HG02870 (cell line): ENCODE data around the gene DENND4B.
"Not testable (repeated sequence)": the region's sequence is repeated elsewhere in the genome, so short reads cannot be mapped to it uniquely, and the experiment has no call there.

Experiments
- ATAC-seq: cut with Tn5 transposase; IDR thresholded peaks from one replicate; pipeline ENCODE4 v1.9.1; 2021; ENCODE audit warnings: mild to moderate bottlenecking, moderate library complexity; ENCODE audit not compliant: unreplicated experiment

The DENND4B gene, protein sequence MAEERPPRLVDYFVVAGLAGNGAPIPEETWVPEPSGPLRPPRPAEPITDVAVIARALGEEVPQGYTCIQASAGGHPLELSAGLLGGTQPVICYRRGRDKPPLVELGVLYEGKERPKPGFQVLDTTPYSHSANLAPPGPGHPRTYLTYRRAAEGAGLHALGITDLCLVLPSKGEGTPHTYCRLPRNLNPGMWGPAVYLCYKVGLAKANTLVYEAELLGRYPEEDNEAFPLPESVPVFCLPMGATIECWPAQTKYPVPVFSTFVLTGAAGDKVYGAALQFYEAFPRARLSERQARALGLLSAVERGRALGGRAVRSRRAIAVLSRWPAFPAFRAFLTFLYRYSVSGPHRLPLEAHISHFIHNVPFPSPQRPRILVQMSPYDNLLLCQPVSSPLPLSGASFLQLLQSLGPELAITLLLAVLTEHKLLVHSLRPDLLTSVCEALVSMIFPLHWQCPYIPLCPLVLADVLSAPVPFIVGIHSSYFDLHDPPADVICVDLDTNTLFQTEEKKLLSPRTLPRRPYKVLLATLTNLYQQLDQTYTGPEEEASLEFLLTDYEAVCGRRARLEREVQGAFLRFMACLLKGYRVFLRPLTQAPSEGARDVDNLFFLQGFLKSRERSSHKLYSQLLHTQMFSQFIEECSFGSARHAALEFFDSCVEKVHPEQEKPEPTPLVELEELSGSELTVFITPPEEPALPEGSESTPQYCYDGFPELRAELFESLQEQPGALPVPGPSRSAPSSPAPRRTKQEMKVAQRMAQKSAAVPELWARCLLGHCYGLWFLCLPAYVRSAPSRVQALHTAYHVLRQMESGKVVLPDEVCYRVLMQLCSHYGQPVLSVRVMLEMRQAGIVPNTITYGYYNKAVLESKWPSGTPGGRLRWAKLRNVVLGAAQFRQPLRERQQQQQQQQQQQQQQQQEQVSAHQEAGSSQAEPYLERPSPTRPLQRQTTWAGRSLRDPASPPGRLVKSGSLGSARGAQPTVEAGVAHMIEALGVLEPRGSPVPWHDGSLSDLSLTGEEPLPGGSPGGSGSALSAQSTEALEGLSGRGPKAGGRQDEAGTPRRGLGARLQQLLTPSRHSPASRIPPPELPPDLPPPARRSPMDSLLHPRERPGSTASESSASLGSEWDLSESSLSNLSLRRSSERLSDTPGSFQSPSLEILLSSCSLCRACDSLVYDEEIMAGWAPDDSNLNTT (N-terminal part only)

DNA sequence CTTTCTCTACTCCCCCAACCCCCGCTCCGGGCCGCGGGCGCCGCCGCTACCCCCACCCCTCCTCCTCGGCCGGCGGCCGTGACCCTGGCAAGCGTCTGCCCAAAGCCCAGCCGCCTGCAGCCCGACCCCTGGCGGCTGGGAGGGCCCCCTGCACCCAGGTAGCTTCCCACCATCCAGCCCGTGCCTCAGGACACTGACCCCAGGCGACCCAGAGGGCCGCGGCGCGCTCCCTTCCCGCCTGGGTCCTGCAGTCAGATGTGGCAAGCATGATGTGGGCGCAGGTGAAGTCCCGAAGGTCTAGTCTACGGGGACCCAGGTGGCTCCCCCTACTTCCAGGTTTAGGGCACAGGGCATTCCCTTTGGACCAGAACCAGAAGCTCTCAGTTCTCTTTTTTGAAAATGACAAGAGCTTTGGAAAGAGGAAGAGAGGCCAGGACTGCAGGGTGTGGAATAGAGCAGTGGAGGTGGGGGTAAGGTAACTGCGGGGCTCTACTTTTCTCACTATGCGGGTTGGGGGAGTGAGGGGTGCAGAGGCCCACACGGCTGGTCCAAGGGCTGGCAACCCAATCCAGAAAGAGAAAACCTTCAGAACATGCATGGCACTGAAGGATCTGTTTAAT lies at the start of gene DENND4B:
Gene DENND4B (minus strand): TSS at position 97 of the 620 bp plus-strand sequence. CDS start 2,344 bp downstream, outside the sequence.
- ATAC-seq, result peak; percentile 60

DNA sequence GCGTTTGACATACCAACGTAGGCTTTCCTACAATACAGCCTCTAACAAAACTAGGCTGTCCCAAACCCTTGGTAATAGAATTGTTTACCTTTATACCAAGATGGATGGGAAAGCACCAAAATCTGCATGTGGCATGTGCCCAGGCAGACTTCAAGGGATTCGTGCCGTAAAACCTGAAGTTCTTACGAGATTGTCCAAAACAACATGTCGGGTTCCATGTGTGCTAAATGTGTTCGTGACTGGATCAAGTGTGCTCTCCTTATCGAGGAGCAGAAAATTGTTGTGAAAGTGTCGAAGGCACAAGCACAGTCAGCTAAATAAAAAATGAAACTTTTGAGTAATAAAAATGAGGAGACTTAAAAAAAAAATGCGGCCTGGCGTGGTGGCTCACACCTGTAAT lies 49.1 kb upstream of the DENND4B start:
- no peak for ATAC-seq

DNA sequence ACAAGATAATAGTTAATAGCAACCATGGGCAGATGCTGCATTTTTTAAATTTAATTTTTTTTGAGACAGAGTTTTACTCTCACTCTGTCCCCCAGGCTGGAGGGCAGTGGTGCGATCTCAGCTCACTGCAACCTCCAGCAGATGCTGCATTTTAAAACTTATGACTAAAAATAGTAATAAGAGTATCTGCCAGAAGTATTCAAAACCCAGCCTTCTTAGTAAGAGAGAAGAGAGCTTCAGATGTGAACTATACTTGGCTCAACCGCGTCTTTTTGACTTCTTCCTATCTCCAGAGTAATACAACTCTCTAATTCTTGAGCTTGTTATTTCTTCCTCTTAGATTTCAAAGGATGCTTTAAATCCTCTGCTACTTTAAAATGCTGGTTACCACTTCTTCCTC lies 48.7 kb upstream of the DENND4B start:
- ATAC-seq, result no peak

DNA sequence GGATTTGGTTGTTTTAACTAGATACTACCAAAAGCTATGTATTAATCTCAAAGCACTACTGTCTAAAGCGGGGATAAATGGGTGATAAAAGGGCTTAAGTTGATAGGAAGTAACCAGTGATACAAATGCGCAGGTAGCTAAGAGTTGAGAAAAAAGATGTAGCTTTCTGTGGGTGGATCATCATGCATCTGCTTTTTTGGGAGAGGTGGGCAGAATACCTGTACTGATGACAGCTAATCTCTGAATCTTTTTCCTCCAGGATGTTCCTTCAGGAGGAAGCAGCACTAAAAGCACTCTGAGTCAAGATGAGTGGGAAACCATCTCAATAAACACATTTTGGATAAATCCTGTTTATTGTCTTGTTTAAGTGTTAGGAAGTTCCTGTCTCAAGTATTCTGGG lies 45.3 kb upstream of the DENND4B start:
- ATAC-seq, result no peak

DNA sequence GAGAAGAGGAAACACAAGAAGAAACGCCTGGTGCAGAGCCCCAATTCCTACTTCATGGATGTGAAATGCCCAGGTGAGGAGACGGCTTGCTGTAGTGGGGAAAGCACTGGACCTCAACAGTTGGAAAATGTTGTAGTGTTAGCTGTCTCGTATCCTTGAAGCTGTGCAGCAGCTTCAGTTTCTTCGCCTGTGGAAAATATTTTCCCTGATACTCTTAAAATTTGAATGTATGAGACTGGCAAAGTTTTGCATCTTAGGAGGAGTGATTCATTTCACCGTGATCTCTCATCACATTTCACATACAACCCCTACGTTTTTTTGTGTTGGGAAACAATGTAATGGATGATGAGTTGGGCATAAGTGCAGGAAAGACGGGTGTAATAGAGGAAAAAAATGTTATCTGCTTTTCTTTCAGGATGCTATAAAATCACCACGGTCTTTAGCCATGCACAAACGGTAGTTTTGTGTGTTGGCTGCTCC lies 44.7 kb upstream of the DENND4B start:
- no peak for ATAC-seq

DNA sequence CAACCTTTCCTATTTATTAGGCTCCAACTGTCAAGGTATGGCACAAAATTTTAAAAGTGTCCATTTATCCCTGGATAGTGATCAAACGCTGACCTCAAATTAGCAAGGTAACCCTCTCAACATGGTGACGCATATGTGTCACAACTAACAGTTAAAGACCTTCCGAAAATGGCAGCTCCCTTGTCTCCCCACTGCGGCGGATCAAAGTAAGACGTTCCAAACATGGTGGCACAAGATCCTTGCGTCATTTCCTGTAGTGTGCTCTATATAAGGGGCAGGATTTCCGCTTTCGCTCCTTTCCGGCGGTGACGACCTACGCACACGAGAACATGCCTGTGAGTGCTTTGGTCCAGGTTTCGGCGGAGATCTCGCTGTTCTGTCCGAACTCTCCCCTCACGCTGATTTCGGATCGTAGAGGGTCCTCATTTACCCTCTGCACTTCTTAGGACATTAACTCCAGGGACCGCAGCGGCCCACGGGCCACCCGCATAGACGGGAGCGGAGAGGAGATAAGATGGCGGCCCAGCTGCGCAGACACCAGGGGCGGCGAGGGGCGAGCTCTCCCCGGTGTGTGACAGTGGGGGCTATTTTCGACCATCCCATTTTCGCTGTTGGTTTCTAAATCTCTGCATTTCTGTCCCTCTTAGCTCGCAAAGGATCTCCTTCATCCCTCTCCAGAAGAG lies 44.1 kb upstream of the DENND4B start, which contains the start of gene RPS27:
Gene RPS27 (plus strand): TSS at position 295 of the 683 bp plus-strand sequence. CDS start 35 bp downstream, at position 330.
- ATAC-seq, result peak; percentile 77

DNA sequence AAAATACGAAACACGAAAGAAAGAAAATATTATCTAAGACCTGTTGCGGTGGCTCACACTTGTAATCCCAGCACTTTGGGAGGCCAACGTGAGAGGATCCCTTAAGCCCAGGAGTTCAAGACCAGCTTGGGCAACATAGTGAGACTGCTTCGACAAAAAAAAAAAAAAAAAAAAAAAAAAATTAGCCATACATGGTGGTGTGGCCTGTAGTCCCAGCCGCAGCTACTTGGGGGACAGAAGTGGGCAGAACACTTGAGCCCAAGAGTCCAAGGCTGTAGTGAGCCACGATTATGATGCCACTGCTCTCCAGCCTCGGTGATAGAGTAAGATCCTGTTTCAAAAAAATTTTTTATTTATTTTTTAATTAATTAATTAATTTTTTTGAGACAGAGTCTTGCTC lies 41.1 kb upstream of the DENND4B start:
- no peak for ATAC-seq

DNA sequence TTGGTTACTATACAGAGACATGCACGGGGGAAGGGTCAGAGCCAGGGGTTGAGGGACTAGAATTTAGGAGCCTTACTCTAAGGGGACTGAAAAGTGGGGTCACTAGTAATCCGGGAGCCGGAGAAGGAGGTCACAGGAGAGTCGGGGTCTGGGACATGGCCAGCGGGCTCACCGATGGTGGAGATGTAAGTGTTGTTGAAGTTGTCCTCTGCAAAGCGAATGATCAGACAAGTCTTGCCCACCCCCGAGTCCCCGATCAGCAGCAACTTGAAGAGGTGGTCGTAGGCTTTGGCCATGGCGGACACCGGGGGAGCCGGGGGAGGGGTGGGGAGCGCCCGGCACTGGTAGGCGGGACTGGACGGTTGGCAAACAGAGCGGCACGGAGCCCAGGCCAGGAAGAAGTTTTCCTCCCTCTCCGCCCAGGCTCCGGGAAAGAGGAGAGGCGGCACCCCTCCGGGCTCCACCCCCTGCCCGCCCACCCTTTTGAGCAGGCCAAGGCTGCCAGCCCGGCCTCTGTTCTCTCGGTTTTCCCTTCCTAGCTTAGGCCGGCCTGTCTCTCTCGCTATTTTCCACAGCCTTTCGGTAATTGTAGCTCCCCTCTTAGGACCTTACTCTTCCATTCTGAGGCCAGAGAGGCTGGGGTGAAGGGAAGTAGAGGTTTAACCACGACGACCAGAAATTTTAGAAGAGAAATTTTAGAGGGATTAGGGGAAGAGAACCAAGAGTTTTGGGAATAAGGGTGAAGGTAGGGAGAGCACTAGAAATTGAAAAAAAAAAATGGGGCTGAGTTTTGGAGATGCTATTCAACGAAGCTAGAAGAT lies 39.6 kb upstream of the DENND4B start, which contains the start of gene RAB13:
Gene RAB13 (minus strand): TSS at position 399 of the 821 bp plus-strand sequence. CDS start 103 bp downstream, at position 296.
- no peak for ATAC-seq

DNA sequence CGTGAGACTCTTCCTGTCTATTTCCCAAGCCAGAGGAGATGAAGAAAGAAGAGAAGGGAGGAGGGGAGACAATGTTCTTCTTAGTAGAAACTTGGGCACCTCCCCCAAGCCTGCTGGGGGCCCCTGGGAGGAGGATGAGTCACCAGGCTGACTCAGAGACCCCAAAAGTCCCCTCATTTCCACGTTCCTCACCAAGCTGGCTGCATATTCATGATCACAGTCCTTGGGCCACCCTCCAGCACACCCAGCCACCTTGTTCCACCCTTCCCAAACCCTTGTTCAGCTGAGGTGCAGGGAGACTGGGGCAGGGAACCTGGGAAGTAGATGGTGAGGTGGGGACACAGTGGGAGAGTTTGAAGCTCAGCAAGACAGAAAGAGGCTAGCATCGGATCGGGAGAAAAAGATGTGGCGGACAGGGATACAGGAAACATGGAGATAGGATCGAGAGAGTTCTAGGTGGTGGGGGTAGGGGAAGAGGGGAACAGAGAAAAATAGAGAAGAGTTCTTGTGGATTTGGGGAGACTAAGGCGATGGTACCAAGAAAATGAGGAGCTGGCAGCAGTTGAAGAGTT lies 38.9 kb upstream of the DENND4B start:
- no peak for ATAC-seq

DNA sequence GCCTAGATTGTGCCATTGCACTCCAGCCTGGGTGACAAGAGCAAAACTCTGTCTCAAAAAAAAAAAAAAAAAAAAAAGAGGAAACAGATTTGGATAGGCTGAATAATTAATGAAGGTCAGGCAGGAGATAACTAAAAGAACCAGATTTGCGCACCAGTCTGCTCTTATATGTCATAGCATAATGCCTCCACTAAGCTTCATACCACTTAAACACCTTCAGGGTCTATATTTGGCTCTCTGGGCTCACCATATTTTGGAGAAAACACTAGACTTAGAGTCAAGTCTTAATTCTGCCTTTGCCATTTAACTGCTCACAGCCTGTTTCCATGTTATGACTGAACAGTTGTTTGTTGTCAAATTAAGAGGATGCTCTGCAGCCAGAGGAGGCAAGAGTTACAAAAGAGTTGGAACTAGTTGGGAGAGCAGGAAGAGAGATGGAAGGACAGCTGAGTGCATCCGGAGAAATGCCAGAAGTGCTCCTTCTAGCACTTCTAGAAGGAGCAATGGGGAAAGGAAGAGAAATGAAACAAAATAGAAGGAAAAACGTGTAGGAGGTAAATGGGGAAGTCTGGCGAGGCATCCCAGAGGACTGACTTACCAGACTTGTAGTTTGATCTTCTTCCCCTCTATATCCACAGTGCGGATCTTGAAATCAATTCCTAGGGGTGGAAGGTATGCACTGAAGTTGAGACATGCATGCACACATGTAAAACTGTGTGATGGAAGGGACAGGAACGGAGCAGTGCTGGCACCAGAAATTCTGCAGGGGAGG lies 37.8 kb upstream of the DENND4B start:
- no peak for ATAC-seq

DNA sequence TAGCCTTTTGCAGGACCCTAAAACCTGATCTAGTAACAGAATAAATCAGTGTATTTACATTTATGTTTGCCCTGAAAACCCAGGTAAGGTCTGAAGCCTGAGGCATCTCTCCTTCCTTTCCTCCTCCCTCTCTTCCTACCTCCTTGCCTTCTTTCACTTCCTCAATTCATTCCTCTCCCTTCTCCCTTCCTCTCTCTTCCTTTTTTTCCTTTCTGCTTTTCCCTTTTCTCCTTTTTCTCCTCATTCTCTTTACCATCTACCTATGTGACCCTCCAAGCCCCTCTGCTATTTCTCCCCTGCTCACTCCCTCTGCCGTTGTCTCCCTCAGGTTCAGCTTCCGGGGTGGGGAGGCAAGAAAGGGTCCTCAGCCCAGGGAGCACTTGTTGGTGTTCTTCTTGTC lies 35.2 kb upstream of the DENND4B start:
- not testable (repeated sequence) for ATAC-seq

DNA sequence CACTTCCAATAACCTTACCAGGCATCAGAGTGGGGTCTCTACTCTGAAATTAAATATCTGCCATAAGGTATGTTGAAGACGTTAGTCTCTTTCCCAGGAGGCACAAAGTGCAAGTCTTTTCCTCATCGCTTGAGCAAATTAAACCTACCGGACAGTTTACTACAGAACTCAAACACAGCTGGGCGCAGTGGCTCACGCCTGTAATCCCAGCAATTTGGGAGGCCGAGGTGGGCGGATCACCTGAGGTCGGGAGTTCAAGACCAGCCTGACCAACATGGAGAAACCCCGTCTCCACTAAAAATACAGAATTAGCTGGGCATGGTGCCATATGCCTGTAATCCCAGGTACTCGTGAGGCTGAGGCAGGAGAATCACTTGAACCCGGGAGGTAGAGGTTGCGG lies 32.6 kb upstream of the DENND4B start:
- not testable (repeated sequence) for ATAC-seq

DNA sequence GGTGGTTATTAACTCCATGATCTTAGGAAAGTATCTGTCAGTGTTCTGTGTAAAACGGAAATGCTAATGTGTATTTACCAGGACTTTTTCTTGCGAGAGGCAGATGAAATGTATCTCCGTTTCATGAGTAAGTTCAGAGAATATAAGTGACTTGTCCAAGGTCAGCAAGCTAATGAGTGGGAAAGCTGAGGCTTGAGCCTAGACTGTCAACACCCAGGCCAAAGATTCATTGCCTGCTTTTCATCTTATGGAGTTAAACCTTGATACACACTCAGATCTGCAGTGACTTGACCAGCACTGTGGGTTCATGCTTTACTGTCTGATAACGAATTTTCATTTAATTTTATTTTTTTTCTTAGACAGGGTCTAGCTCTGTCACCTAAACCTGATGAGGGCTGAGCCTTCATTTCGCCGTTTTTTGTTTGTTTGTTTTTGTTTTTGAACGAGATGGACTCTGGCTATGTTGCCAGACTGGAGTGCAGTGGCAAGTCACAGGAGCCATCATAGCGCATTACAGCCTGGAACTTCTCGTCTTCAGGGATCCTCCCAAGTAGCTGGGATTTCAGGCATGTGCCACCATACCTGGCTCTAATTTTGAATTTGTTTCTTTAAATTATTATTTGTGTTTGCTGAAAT lies 31.9 kb upstream of the DENND4B start:
- no peak for ATAC-seq

DNA sequence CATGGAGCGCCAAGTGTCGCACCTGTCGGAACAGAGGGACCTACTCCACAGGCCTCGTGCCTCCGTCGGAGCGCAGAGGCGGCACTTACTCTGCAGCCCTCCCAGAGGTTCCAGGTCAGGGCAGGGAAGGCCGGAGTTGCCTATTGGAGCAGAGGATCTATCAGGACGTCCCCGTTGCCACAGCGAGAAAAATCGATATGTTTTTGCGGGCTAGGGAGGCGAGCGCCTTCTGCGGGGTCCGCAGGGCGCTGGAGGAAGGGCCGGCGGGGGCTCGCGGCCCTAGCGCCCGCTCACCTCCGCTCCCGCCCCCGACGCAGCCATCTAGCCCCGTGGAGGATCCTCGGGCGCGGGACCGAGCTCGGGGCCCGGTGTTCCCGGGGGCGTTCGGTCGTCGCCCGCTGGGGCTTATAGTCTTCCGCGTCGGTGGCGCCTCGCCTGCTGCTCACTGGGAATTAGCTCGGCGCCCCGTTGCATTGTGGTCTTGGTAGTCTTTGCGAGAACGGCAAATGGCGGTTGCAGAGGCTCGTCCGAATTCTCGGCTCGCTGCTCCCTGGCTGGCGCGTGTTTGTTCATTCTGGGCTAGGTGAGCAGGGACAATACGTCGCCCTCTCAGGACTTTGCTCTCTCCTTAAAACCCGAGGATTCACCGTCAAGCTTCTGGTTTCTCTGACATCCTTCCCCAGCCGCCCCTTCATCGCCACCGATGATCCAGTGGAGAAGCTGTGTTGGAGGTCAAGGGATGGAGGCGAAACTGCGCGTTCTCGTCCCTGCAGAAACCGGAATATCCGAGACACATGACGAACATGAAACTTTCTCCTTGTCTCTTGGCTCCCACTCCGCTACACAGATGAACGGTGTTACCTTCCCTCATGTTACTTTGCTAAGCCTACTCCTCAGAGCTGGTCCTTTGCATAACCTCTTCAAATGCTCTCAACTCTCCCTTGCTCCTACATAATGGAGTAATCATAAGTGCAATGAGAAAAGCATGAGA lies 31.0 kb upstream of the DENND4B start, which contains the start of gene JTB:
Gene JTB (minus strand): TSS at position 425 of the 991 bp plus-strand sequence. CDS start 422 bp downstream, at position 3.
- ATAC-seq, result peak; percentile 73

DNA sequence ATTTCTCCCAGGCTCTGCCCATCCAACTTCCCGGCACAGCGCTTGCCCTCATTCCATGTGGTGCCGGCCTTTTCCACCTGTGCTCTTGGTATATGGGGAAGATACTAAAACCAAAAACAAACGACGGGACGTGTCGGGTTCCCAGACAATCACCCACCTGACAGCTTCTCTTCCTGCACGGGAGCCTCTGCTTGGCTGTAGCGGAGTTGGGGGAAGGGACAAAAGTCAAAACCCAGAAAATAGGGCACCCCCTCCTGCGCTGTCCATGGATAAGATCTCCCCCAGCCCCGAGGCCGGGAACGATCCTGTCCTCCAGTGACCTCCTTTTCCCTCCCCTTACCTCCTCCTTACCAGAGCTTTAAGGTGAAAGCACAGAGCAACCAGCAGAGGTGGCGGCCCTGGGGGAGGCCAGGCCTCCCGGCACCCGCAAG lies 30.3 kb upstream of the DENND4B start:
- no peak for ATAC-seq

DNA sequence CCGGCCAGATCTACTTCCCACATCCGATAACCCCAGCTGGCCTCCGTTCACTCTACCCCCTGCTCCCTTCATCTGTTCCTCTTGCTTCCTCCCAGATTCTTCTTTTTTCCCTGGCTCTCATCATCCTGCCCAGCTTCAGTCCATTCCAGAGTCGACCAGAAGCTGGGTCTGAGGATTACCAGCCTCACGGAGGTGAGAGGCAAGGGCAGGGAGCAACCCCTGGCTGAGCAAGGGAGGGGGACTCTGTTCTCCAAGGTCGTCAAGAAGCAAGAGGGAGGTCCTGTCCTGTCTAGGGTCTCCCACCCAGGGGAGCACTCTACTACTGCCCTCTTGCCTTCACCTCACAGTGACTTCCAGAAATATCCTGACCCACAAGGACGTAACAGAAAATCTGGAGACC lies 27.0 kb upstream of the DENND4B start:
- no peak for ATAC-seq
